Measurements from ENCODE around the gene ADCY10.

The ADCY10 gene

DNA sequence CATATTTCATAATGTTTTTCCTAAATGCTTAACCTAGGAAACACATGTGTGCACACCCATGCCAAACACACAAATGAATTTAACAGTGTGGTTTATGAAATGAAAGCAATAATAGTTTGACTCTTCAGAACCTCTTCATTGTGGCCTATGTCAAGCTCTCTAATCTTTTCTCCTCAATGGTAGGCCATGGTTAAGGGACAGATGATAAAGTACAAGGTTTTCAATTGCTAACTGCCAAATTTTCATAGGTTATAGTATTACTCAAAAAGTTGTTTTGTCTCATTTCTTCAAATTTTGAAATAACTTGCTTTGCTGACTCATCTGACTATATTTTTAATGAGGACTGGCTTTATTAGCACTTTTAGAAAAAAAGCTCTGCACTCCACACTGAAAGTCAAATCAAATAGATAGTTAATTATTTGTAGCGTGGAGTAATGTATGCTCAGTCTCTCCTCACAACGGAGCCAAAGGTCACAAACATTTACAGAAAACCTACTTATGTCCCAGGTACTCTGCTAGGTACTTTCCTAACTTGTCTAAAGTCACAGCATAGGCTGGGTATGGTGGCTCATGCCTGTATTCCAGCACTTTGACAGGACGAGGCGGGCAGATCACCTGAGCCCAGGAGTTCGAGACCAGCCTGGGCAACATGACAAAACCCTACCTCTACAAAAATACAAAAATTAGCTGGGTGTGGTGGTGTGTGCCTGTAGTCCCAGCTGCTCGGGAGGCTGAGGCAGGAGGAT lies 3.0 kb upstream of the ADCY10 start:
- no peak overlapping the region for H3K27ac Mint-ChIP-seq
- DNase-seq = no peak
- no peaks in the 10 kb centered on the region for H3K9me3 Mint-ChIP-seq
- no peaks in the 10 kb centered on the region for H3K27me3 Mint-ChIP-seq
- no peak overlapping the region for H3K4me3 Mint-ChIP-seq
- ATAC-seq (replicated peaks) = no peak
- H3K36me3 Mint-ChIP-seq = peaks cover 13 to 14% of the 10 kb centered on the region in 2 donors
- H3K4me1 Mint-ChIP-seq = no peaks in the 10 kb centered on the region

DNA sequence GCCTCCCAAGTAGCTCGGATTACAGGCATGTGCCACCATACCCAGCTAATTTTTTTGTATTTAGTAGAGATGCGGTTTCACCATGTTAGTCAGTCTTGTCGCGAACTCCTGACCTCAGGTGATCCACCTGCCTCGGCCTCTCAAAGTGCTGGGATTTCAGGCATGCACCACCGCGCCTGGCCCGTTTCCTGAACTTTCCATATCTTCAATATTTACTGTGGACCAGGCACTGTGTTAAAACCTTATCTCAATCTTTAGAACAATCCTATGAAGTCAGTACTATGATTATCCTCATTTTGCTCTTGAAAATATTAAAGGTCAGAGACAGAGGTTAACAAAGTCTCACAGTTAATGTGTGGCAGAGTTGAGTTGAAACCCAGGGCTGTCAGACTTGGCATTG lies 1.6 kb upstream of the ADCY10 start:
- peaks cover 0 to 1% of the 10 kb centered on the region in 2 donors for H3K9me3 Mint-ChIP-seq
- H3K4me3 Mint-ChIP-seq = no peak overlapping the region
- DNase-seq = no peak
- no peak overlapping the region for H3K27ac Mint-ChIP-seq
- no peak for ATAC-seq (replicated peaks)
- H3K36me3 Mint-ChIP-seq = peaks cover 13 to 14% of the 10 kb centered on the region in 2 donors
- no peaks in the 10 kb centered on the region for H3K27me3 Mint-ChIP-seq
- no peaks in the 10 kb centered on the region for H3K4me1 Mint-ChIP-seq

DNA sequence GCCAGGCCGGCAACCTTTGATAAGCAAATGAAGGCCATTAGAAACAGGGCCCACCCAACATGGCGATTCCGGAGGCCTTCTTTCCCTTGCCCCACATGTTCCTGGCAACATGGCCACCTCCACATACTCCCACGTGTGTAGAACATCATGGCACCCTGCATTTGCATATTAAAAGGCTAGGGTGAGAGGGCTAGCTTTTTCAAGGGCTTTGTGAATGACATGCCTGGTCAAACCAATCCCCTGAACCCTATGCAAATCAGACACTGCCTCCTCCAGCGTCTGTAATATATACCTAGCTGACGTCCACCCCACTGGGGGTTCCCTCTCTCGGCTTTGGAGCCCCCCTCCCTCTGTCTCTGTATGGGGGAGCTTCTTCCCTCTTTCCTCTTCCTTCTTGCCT lies 1.6 kb downstream of the ADCY10 start:
- H3K36me3 Mint-ChIP-seq = peaks cover 16 to 20% of the 10 kb centered on the region in 2 donors
- ATAC-seq (replicated peaks) (no peak), DNase-seq (no peak)
- no peak overlapping the region for H3K27ac Mint-ChIP-seq
- peaks cover 0 to 1% of the 10 kb centered on the region in 2 donors for H3K4me1 Mint-ChIP-seq
- H3K4me3 Mint-ChIP-seq = no peak overlapping the region
- no peaks in the 10 kb centered on the region for H3K27me3 Mint-ChIP-seq
- H3K9me3 Mint-ChIP-seq = peaks cover 6 to 7% of the 10 kb centered on the region in 2 donors

DNA sequence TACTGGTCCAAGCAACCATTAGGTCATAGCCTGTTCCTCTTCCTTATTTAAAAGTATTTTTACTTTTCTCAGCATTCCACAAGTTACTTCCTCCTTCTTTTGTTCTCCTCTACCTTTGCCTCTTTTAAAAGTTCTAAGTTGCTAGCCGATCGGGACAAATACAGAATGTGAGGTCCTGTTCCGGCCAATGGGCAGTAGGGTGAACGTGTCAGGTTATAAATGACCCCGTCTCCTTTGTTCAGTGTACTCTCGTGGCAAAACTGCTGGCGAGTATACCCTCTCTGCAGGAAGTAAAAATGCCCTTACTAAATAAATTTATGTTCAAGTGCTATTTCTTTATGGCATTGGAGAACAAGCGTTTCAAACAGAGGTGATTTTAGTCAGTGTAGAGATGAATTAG lies 2.5 kb downstream of the ADCY10 start:
- no peak for DNase-seq
- Mint-ChIP-seq H3K4me1 (peaks cover 0 to 1% of the 10 kb centered on the region in 2 donors), H3K36me3 (peaks cover 11 to 18% of the 10 kb centered on the region in 2 donors), H3K27me3 (no peaks in the 10 kb centered on the region), H3K9me3 (peaks cover 6 to 7% of the 10 kb centered on the region in 2 donors), H3K27ac (no peak overlapping the region), H3K4me3 (no peak overlapping the region)
- ATAC-seq (replicated peaks) = no peak

DNA sequence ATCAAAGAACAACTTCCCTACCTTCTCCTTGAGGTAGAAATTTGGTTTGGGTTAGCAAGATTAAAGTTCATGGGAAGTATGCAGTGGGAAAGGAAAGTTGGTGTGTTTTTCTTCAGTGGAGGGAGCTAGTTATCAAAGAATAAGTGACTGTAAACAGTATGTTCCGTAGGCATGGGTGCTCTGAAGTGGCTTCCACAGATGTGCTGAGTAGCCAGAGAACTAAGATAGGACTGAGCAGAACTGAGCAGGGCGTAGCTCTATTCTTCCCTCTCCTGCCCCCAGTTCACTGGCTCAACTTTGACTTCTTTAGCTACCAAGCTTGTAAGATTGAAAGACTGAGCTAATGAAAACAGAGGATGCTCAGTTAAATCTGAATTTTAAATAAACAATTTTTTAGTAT lies 3.4 kb downstream of the ADCY10 start:
- Mint-ChIP-seq H3K36me3 (peaks cover 8 to 14% of the 10 kb centered on the region in 2 donors), H3K4me3 (no peak overlapping the region), H3K27me3 (no peaks in the 10 kb centered on the region), H3K4me1 (peaks cover 0 to 1% of the 10 kb centered on the region in 2 donors), H3K27ac (no peak overlapping the region), H3K9me3 (peaks cover 6 to 7% of the 10 kb centered on the region in 2 donors)
- ATAC-seq (replicated peaks) (no peak), DNase-seq (no peak)

DNA sequence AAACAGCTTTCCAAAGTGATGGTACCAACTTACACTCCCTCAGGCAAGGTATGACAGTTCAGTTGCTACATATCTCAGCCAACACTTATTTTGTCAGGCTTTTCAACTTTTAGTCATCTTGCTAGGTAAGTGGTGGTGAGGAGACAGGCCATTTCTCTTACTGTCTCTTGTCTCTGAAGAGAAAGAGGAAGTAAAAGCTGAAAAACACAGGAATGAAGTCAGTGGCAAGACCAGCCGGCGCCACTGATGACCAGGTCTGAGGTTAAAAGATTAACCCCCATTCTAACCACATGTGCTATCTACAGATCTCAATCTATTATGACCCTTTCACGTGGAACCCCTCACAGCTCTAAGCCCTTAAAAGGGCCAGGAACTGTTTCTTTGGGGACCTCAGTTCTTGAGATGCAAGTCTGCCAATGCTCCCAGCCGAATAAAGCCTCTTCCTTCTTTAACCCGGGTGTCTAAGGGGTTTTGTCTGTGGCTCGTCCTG lies 4.2 kb downstream of the ADCY10 start:
- peak; percentile 77 to 82 for ATAC-seq (replicated peaks)
- peaks cover 6 to 11% of the 10 kb centered on the region in 2 donors for H3K36me3 Mint-ChIP-seq

DNA sequence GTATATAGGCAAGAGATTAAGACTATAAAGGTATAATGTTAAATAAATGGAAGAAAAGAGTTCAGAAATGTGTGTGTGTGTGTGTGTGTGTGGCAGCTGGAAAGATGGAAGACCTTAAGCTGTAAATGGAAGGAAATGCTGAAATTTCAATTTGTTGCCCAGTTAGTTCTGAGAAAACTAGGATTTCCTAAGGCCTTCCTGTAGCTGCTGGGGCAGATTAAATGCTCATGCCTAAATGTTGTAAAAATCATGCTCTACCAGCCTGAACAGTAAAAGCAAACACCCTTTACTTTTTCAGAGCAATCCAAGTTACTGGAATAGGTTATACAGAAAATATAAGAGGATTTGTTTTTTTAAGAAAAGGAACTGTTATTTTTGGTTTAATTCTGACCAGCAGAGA lies 8.3 kb downstream of the ADCY10 start:
- no peak for DNase-seq
- H3K4me3 Mint-ChIP-seq = no peak overlapping the region

More for the DNA sequence above, 4.2 kb downstream of the ADCY10 start:
- no peak overlapping the region for H3K4me3 Mint-ChIP-seq
- H3K9me3 Mint-ChIP-seq = peaks cover 6 to 7% of the 10 kb centered on the region in 2 donors
- no peak overlapping the region for H3K27ac Mint-ChIP-seq
- H3K27me3 Mint-ChIP-seq = no peaks in the 10 kb centered on the region
- DNase-seq = no peak
- peaks cover 0 to 1% of the 10 kb centered on the region in 2 donors for H3K4me1 Mint-ChIP-seq

DNA sequence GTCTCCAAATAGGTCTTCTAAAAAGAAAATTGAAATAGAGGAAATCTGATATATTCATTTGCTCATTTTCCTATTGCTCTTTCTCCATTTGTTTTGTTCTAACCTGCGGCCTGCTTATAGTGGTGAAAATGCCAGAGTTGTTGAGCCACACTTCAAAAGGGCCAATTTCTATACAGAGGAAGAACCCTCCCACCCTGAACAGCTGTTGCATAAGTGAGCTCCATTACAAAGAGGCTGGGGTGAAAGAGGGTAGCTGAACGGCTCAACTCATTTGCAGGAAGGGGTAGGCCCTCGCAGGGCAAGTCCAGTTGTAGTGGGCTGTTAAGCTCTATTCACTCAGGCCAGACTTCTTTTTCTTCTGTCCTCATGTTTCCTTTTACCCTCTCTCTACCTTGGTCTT lies 8.8 kb downstream of the ADCY10 start:
- Mint-ChIP-seq H3K9me3 (peaks cover 2 to 3% of the 10 kb centered on the region in 2 donors), H3K4me3 (no peak overlapping the region), H3K36me3 (peaks cover 3 to 5% of the 10 kb centered on the region in 2 donors), H3K27me3 (no peaks in the 10 kb centered on the region), H3K4me1 (peaks cover 0 to 1% of the 10 kb centered on the region in 2 donors), H3K27ac (no peak overlapping the region)
- no peak for ATAC-seq (replicated peaks)
- no peak for DNase-seq

More for the DNA sequence above, 8.3 kb downstream of the ADCY10 start:
- Mint-ChIP-seq H3K36me3 (peaks cover 6 to 9% of the 10 kb centered on the region in 2 donors), H3K27me3 (no peaks in the 10 kb centered on the region), H3K9me3 (peaks cover 5 to 7% of the 10 kb centered on the region in 2 donors), H3K27ac (no peak overlapping the region), H3K4me1 (peaks cover 0 to 1% of the 10 kb centered on the region in 2 donors)
- ATAC-seq (replicated peaks) = no peak

DNA sequence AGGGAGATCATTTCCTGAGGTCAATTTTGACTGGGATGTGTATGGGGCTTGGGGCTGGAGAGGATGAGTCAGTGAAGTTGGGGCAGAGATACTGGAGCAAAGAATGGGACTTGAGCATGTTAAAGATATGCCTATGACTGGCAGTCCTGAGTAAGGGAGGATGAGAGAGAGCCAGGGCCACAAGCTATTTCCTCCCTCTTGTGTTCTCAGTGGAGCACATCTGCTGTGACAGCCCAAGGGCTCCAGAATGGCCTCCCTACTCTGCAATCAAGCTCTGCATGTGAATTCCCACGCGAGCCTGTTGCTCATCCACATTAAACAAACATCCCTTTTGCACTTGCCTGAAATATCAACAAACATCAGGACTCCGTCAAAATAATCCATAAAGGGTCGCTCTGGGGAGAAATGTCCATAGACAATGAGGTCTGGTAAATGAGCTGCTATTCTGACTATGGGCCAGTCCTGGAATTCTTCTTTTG lies 9.2 kb downstream of the ADCY10 start:
- Mint-ChIP-seq H3K27ac (no peak overlapping the region), H3K4me3 (no peak overlapping the region), H3K4me1 (peaks cover 0 to 1% of the 10 kb centered on the region in 2 donors), H3K27me3 (no peaks in the 10 kb centered on the region), H3K36me3 (peaks cover 0 to 2% of the 10 kb centered on the region in 2 donors), H3K9me3 (peaks cover 0 to 2% of the 10 kb centered on the region in 2 donors)
- ATAC-seq (replicated peaks) = no peak
- DNase-seq = no peak

DNA sequence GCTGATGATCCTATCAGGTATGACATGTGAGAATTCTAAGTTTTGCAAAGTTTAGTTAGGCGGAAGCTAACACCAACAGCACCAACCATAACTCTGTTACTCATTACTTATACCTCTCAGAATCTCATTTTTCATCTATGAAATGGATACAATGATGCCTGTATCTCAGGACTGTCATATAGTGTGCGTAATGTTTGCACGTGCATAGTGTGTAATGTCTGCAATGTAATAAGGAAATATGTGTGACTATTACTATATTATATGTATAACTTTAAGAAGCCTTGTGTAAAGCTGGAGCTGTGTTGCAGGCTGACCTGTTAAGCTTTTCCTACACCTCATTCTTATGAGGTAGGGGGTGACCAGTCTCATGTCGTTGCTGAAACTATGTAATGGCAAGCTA lies 13.0 kb downstream of the ADCY10 start:
- ATAC-seq (replicated peaks) (no peak), DNase-seq (no peak)
- no peaks in the 10 kb centered on the region for H3K9me3 Mint-ChIP-seq
- H3K27me3 Mint-ChIP-seq = no peaks in the 10 kb centered on the region
- no peaks in the 10 kb centered on the region for H3K36me3 Mint-ChIP-seq
- no peak overlapping the region for H3K27ac Mint-ChIP-seq
- peaks cover 10% of the 10 kb centered on the region in 2 donors for H3K4me1 Mint-ChIP-seq
- H3K4me3 Mint-ChIP-seq = no peak overlapping the region

DNA sequence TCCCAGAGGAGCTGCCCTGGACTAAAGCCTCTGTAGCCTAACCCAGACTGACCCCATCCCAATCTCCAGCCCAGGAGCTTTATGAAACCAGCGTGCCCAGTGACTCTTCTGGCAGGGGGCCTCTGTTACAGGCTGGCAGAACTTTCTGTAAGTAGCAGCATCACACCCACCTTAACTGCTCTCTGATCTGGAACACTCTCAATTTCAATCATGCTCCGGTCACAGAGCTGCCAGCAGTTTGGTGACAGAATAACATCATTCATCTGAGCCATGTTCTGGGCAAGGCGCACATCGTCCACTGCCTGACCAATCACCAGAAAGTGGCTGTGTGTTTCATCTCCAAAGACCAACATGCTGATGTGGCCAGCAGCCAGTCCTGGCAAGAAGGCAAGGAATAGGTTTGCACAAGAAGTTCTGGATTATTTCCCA lies 14.7 kb downstream of the ADCY10 start:
- Mint-ChIP-seq H3K9me3 (no peaks in the 10 kb centered on the region), H3K27ac (peak overlapping the region; percentile 91), H3K27me3 (no peaks in the 10 kb centered on the region), H3K4me3 (no peak overlapping the region), H3K4me1 (peaks cover 10% of the 10 kb centered on the region in 2 donors), H3K36me3 (no peaks in the 10 kb centered on the region)
- ATAC-seq (replicated peaks) = peak; percentile 96 to 97
- peak; percentile 30 for DNase-seq

DNA sequence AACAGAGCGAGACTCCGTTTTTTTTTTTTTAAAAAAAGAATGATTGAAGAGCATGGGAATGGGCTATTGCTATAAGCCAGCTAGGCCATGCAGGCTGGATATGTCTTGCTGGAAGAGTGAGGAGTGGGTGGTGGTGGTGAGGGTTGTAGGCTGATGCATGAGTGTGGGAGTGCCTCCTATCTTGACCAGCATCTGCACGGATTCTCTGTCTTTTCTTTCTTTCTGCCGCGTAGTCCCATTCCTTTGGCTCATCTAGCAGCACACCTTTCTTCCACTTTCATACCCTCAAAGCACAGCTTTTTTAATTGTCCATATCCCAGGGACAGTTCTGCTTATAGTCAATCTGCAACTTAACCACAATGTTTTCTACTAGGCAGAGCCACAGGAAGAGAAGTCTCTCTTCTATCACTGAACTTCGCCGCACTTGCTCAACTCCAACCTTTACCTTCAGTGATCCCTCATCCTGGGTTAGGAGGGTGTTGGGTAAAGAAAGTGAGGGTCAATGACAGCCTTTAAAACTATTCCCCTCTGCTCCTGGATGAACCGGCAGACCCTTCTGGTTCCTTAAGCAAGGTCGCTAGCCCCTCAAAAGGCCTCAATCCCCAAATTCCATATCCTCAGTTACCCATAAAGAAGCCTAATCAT lies 15.2 kb downstream of the ADCY10 start:
- no peaks in the 10 kb centered on the region for H3K36me3 Mint-ChIP-seq
- H3K27me3 Mint-ChIP-seq = no peaks in the 10 kb centered on the region
- peaks cover 10 to 13% of the 10 kb centered on the region in 2 donors for H3K4me1 Mint-ChIP-seq
- ATAC-seq (replicated peaks) (peak; percentile 32 to 35), DNase-seq (no peak)
- H3K4me3 Mint-ChIP-seq = no peak overlapping the region
- H3K27ac Mint-ChIP-seq = peak overlapping the region; percentile 91
- no peaks in the 10 kb centered on the region for H3K9me3 Mint-ChIP-seq

DNA sequence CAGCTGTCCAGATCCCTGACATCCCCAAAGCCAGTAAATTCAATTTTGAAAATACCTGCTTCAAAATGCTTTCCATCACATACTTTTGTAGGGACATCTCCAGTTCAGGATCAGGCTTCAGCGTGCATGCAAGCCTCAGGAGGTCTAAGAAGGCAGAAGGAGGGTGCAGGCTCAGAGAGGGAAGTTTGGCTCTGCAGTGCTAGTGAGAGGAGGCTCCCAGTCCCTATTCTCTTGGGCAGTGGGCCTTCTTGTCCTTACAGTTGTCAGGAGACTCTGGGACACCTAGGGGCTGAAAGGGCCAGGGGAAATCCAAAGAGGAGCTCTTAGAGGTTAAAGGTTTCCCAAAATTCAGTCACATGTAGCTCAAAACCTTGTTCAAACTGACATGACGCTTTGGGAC lies 20.1 kb downstream of the ADCY10 start:
- H3K27ac Mint-ChIP-seq = no peak overlapping the region
- peaks cover 12 to 13% of the 10 kb centered on the region in 2 donors for H3K4me1 Mint-ChIP-seq
- ATAC-seq (replicated peaks) = no peak

DNA sequence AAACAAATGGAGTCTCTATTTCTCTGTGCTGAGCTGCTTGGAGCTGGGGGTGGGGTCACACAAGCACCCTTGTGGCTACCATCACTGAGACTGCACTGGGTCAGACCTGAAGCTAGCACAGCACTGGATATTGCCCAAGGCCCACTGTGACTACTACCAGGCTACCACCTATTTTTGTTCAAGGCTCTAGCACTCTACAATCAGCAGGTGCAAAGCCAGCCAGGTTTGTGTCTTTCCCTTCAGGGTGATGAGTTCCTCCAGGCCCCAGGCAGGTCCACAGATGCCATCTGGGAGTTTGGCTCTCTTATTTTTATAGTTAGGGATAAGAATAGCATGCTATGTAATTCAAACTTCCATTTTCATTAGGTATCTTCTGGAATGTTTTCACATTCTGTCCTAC lies 23.5 kb downstream of the ADCY10 start:
- ATAC-seq (replicated peaks) (no peak), DNase-seq (no peak)
- Mint-ChIP-seq H3K4me3 (no peak overlapping the region), H3K27me3 (no peaks in the 10 kb centered on the region), H3K4me1 (peaks cover 9 to 10% of the 10 kb centered on the region in 2 donors), H3K27ac (no peak overlapping the region), H3K9me3 (peaks cover 0 to 3% of the 10 kb centered on the region in 2 donors), H3K36me3 (no peaks in the 10 kb centered on the region)

More for the DNA sequence above, 20.1 kb downstream of the ADCY10 start:
- H3K36me3 Mint-ChIP-seq = no peaks in the 10 kb centered on the region
- H3K4me3 Mint-ChIP-seq = no peak overlapping the region
- no peaks in the 10 kb centered on the region for H3K27me3 Mint-ChIP-seq
- no peak for DNase-seq
- no peaks in the 10 kb centered on the region for H3K9me3 Mint-ChIP-seq

Measured in stimulated activated naive B cell treated with anti-CD40 and anti-IgM and Interleukin-4, amounts not matched to agents 10 μg/mL and 1 μg/mL and 100 μg/mL, for 72 hours (primary cell).